ENCODE data around the gene CBL. TPM values are rescaled to one million over a fixed set of nuclear protein-coding genes. Genes with fewer than 3 reads are reported as not detected.

CBL gene
- total and polyA plus RNA-seq, 2 donors from 2014 or later = 2.0 to 20.6 TPM

- Histone ChIP-seq H3K36me3 (ENCODE audit: control insufficient read depth in 2 of 3, insufficient read depth in 3 of 3, low read length in 3 of 3) (no peaks in the 10 kb centered on the region), H3K4me3 (ENCODE audit: low read length in 3 of 3) (no peak overlapping the region), H3K4me1 (ENCODE audit: control insufficient read depth in 2 of 3, insufficient read depth in 2 of 3, low read depth in 1 of 3, low read length in 3 of 3) (no peaks in the 10 kb centered on the region), H3K9me3 (ENCODE audit: control insufficient read depth in 2 of 3, insufficient read depth in 1 of 3, low read length in 3 of 3) (no peaks in the 10 kb centered on the region), H3K9ac (ENCODE audit: low read length in 3 of 3) (no peak overlapping the region), H3K27me3 (ENCODE audit: control insufficient read depth, insufficient read depth, low read length) (no peaks in the 10 kb centered on the region), H3K27ac (ENCODE audit: low read depth in 2 of 2, low read length in 2 of 2) (no peak overlapping the region)
- intact Hi-C loops (cut with DNase I) = no loop called here
- no peak for FAIRE-seq
- no peak for TF ChIP-seq CTCF (IDR thresholded peaks at IDR 0.05; ENCODE audit: borderline replicate concordance, extremely low read depth, insufficient read depth)
- DNase-seq = no peak
Measured at GRCh38 chr11:119192111-119192510, 14.0 kb upstream of the CBL start.

- H3K36me3 ChIP-seq (ENCODE audit: control insufficient read depth in 2 of 3, insufficient read depth in 3 of 3, low read length in 3 of 3) = no peaks in the 10 kb centered on the region
- no peaks in the 10 kb centered on the region for H3K27me3 ChIP-seq (ENCODE audit: control insufficient read depth, insufficient read depth, low read length)
- DNase-seq (no peak), FAIRE-seq (no peak)
- H3K27ac ChIP-seq (ENCODE audit: low read depth in 2 of 2, low read length in 2 of 2) = no peak overlapping the region
- no peak overlapping the region for H3K9ac ChIP-seq (ENCODE audit: low read length in 3 of 3)
- no peak for TF ChIP-seq CTCF (IDR thresholded peaks at IDR 0.05; ENCODE audit: borderline replicate concordance, extremely low read depth, insufficient read depth)
- no peak overlapping the region for H3K4me3 ChIP-seq (ENCODE audit: low read length in 3 of 3)
- no peaks in the 10 kb centered on the region for H3K4me1 ChIP-seq (ENCODE audit: control insufficient read depth in 2 of 3, insufficient read depth in 2 of 3, low read depth in 1 of 3, low read length in 3 of 3)
- intact Hi-C loops (cut with DNase I) = no loop called here
- no peaks in the 10 kb centered on the region for H3K9me3 ChIP-seq (ENCODE audit: control insufficient read depth in 2 of 3, insufficient read depth in 1 of 3, low read length in 3 of 3)
Measured at GRCh38 chr11:119193001-119193400, 13.1 kb upstream of the CBL start.

- H3K27me3 ChIP-seq (ENCODE audit: control insufficient read depth, insufficient read depth, low read length) = no peaks in the 10 kb centered on the region
- H3K36me3 ChIP-seq (ENCODE audit: control insufficient read depth in 2 of 3, insufficient read depth in 3 of 3, low read length in 3 of 3) = no peaks in the 10 kb centered on the region
- H3K4me3 ChIP-seq (ENCODE audit: low read length in 3 of 3) = no peak overlapping the region
- no peak for TF ChIP-seq CTCF (IDR thresholded peaks at IDR 0.05; ENCODE audit: borderline replicate concordance, extremely low read depth, insufficient read depth)
- H3K9ac ChIP-seq (ENCODE audit: low read length in 3 of 3) = no peak overlapping the region
- FAIRE-seq (no peak), DNase-seq (no peak)
- no peaks in the 10 kb centered on the region for H3K4me1 ChIP-seq (ENCODE audit: control insufficient read depth in 2 of 3, insufficient read depth in 2 of 3, low read depth in 1 of 3, low read length in 3 of 3)
- no peaks in the 10 kb centered on the region for H3K9me3 ChIP-seq (ENCODE audit: control insufficient read depth in 2 of 3, insufficient read depth in 1 of 3, low read length in 3 of 3)
- H3K27ac ChIP-seq (ENCODE audit: low read depth in 2 of 2, low read length in 2 of 2) = no peak overlapping the region
- intact Hi-C loops (cut with DNase I) = no loop called here
Measured at GRCh38 chr11:119193626-119194025, 12.5 kb upstream of the CBL start.

GRCh38 chr11:119194811-119195440, 11.2 kb upstream of the CBL start:
- Histone ChIP-seq H3K27me3 (ENCODE audit: control insufficient read depth, insufficient read depth, low read length) (no peaks in the 10 kb centered on the region), H3K9ac (ENCODE audit: low read length in 3 of 3) (no peak overlapping the region), H3K9me3 (ENCODE audit: control insufficient read depth in 2 of 3, insufficient read depth in 1 of 3, low read length in 3 of 3) (no peaks in the 10 kb centered on the region), H3K4me1 (ENCODE audit: control insufficient read depth in 2 of 3, insufficient read depth in 2 of 3, low read depth in 1 of 3, low read length in 3 of 3) (no peaks in the 10 kb centered on the region), H3K27ac (ENCODE audit: low read depth in 2 of 2, low read length in 2 of 2) (no peak overlapping the region), H3K36me3 (ENCODE audit: control insufficient read depth in 2 of 3, insufficient read depth in 3 of 3, low read length in 3 of 3) (no peaks in the 10 kb centered on the region), H3K4me3 (ENCODE audit: low read length in 3 of 3) (no peak overlapping the region)
- no peak for DNase-seq
- TF ChIP-seq CTCF (IDR thresholded peaks at IDR 0.05; ENCODE audit: borderline replicate concordance, extremely low read depth, insufficient read depth) = no peak
- intact Hi-C loops (cut with DNase I) = no loop called here
- FAIRE-seq = no peak

Measured in kidney (tissue), 14 donors.